ENCODE measurements around the gene GOLGA6C. TPM values are rescaled to one million over a fixed set of nuclear protein-coding genes. Genes with fewer than 3 reads are reported as not detected.
"Not testable (repeated sequence)": the region's sequence is repeated elsewhere in the genome, so short reads cannot be mapped to it uniquely, and the experiment has no call there.

GOLGA6C gene
- total and polyA plus RNA-seq, 9 of the 15 experiments (the other 6 are each of a cell fraction or from before 2014, with no cell fraction given) = not detected

GRCh38 chr15:75227112-75227511 is 31.0 kb upstream of the GOLGA6C start:
- CTCF ChIA-PET (ENCODE audit: low intra/inter-chr PET ratio) = not testable (repeated sequence)
- peak; percentile 85 for FAIRE-seq

GRCh38 chr15:75227663-75228280 is 30.4 kb upstream of the GOLGA6C start:
- Histone ChIP-seq H3K27me3 (ENCODE audit: control insufficient read depth in 2 of 2, insufficient read depth in 2 of 2, low read length in 2 of 2) (peaks cover 27 to 85% of the 10 kb centered on the region in 2 experiments), H3K79me2 (ENCODE audit: control insufficient read depth, insufficient read depth, low read length) (no peaks in the 10 kb centered on the region), H3K9me3 (replicated peaks; ENCODE audit: control insufficient read depth, insufficient read depth, low read depth, low read length) (no peaks in the 10 kb centered on the region), H3K9ac (ENCODE audit: insufficient read depth in 1 of 2, low read depth in 2 of 2, low read length in 2 of 2) (no peak overlapping the region), H2AFZ (ENCODE audit: low read depth, low read length) (no peak overlapping the region), H3K4me2 (ENCODE audit: insufficient read depth, low read length) (no peak overlapping the region), H4K20me1 (replicated peaks; ENCODE audit: control insufficient read depth, insufficient read depth, low read length) (0 out of 2 replicates have a peak, but pooled peaks cover 5% of the 10 kb centered on the region), H3K27ac (ENCODE audit: extremely low read depth, low read depth, low read length) (no peak overlapping the region), H3K36me3 (ENCODE audit: control insufficient read depth, insufficient read depth, low read length) (no peaks in the 10 kb centered on the region), H3K4me3 (no peak overlapping the region), H3K9me1 (ENCODE audit: control insufficient read depth, insufficient read depth, low read length) (no peaks in the 10 kb centered on the region), H3K4me1 (replicated peaks in 1 of 2; ENCODE audit: control insufficient read depth in 2 of 2, insufficient read depth in 2 of 2, low read length in 2 of 2) (peaks cover 0 to 18% of the 10 kb centered on the region in 2 experiments; a peak in 2 of 5 replicates)
- ChIA-PET POLR2A (interaction anchor here (1.0 to 1.2 kb wide), 3 partner anchors 10 to 17 kb away, joined by 5 to 6 read pairs (median 6); no protein-coding TSS in a partner anchor), CTCF (ENCODE audit: low intra/inter-chr PET ratio) (no interaction called here)
- no peak for DNase-seq (ENCODE audit: extremely low read depth in 1 of 4, low spot score in 3 of 4)
- BruUV-seq (replicated peaks) = no TSS peak
- 6% methylated on average over 10 of the region's 13 CpGs for WGBS (ENCODE audit: insufficient coverage, low coverage, missing lambda C conversion rate)
- intact Hi-C loops (cut with micrococcal nuclease) (no loop called here), in situ Hi-C loops (cut with MboI) (no loop called here)
- FAIRE-seq = no peak
- ATAC-seq = no peak; the same call in 2 of the 3 replicates
- no peak for TF ChIP-seq ATF6 (CRISPR knock-in tag; IDR thresholded peaks at IDR 0.05)
- TF ChIP-seq ZNF444 (CRISPR knock-in tag; IDR thresholded peaks at IDR 0.05) = no peak
- no peak for TF ChIP-seq TAF1 (IDR thresholded peaks at IDR 0.05; ENCODE audit: control insufficient read depth, extremely low read depth, insufficient read depth, low read length, severe bottlenecking)
- no peak for TF ChIP-seq L3MBTL2 (IDR thresholded peaks at IDR 0.05)
- TF ChIP-seq DIDO1 (tag; IDR thresholded peaks at IDR 0.05; ENCODE audit: low read depth) = no peak
- TF ChIP-seq ZNF263 (CRISPR knock-in tag; IDR thresholded peaks at IDR 0.05; ENCODE audit: borderline replicate concordance) = no peak
- TF ChIP-seq XRCC4 (IDR thresholded peaks at IDR 0.05; ENCODE audit: extremely low read depth, insufficient read depth, insufficient read length) = no peak
- no peak for TF ChIP-seq NKRF (IDR thresholded peaks at IDR 0.05; ENCODE audit: borderline replicate concordance)
- no peak for TF ChIP-seq DDX20 (tag; IDR thresholded peaks at IDR 0.05; ENCODE audit: low read depth)
- TF ChIP-seq ZNF644 (tag; IDR thresholded peaks at IDR 0.05; ENCODE audit: low read depth) = no peak
- no peak for TF ChIP-seq OTX1 (CRISPR knock-in tag; IDR thresholded peaks at IDR 0.05)

More at GRCh38 chr15:75227112-75227511, 31.0 kb upstream of the GOLGA6C start:
- H3K4me2 ChIP-seq (ENCODE audit: insufficient read depth, low read length); H3K9me1 ChIP-seq (ENCODE audit: control insufficient read depth, insufficient read depth, low read length); H3K9me3 ChIP-seq (replicated peaks; ENCODE audit: control insufficient read depth, insufficient read depth, low read depth, low read length); DNase-seq (ENCODE audit: extremely low read depth in 1 of 4, low spot score in 3 of 4); H3K79me2 ChIP-seq (ENCODE audit: control insufficient read depth, insufficient read depth, low read length); intact Hi-C loops (cut with micrococcal nuclease); H4K20me1 ChIP-seq (replicated peaks; ENCODE audit: control insufficient read depth, insufficient read depth, low read length); H2AFZ ChIP-seq (ENCODE audit: low read depth, low read length); H3K9ac ChIP-seq (ENCODE audit: insufficient read depth in 1 of 2, low read depth in 2 of 2, low read length in 2 of 2); H3K36me3 ChIP-seq (ENCODE audit: control insufficient read depth, insufficient read depth, low read length); ATAC-seq; BruUV-seq (replicated peaks); H3K27ac ChIP-seq (ENCODE audit: extremely low read depth, low read depth, low read length); H3K4me3 ChIP-seq; in situ Hi-C loops (cut with MboI): not testable (repeated sequence)
- POLR2A ChIA-PET = interaction anchor here (0.7 to 0.9 kb wide), 2 partner anchors 68 to 190 kb away, joined by 3 to 5 read pairs; no protein-coding TSS in a partner anchor
- peaks cover 0 to 18% of the 10 kb centered on the region in 2 experiments; a peak in 2 of 5 replicates for H3K4me1 ChIP-seq (replicated peaks in 1 of 2; ENCODE audit: control insufficient read depth in 2 of 2, insufficient read depth in 2 of 2, low read length in 2 of 2)
- WGBS (ENCODE audit: insufficient coverage, low coverage, missing lambda C conversion rate) = 3% methylated on average over 7 of the region's 7 CpGs
- H3K27me3 ChIP-seq (ENCODE audit: control insufficient read depth in 2 of 2, insufficient read depth in 2 of 2, low read length in 2 of 2) = peaks cover 29 to 84% of the 10 kb centered on the region in 2 experiments
